Measurements from ENCODE around the gene RNF13.

The RNF13 gene

DNA sequence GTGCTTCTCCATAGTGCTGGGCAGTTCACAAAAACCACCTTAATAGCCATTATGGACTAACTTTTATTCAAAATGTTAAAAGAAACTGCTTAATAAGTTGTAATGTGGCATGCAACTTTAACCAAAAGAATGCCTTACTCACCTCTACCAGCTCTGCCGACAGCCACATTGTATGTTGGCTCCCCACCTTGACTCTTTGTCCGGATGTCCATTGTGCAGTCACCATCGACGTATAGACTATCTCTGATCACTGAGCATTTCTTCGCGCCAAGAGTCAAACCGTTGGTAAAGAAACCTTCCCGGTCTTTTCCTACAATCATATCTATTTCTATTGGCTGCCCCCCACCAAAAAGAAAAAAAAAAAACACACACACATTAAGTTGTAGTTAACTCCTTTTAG lies 155.2 kb downstream of the RNF13 start:
- DNase-seq (ENCODE audit: low spot score), result no peak

DNA sequence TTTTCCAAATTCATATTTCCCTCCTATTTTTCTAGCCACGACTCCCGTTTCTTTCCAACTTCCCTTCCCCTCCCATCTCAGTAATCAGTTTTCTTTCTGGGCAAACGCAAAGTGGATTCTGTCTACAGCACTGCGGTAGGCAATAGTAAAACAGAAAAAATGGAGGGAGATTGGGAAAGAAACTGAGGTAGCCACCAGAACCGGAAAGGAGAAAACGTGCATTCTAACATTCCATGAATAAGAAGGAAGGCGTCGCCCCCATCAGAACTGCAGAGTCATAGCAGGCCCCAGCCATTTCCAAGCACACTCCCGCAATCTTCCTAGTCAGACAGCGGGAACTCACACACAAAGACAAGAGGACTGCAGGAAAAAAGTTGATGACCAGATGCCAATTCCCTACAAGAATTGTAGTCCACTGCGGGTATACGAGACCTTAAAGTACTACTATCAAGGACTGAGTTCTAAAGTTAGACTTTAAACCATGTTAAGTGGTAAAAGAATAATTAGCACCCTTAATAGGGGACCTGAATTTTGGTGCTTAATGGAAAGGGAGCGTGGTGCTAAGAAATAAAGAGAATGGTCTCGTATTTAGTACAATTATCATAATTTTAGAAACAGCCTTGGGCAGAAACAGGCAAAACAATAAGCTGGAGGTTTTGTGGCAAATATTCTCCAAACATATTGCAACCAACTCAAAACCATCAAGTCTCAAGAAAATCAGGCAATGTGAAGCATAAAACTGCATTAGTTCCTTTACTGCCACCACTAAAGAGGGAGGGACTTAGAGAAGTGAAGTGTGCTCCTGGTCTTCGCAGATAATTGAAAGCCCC lies 156.3 kb downstream of the RNF13 start:
- DNase-seq (ENCODE audit: low spot score), result no peak
- TF ChIP-seq, protein P1, sequence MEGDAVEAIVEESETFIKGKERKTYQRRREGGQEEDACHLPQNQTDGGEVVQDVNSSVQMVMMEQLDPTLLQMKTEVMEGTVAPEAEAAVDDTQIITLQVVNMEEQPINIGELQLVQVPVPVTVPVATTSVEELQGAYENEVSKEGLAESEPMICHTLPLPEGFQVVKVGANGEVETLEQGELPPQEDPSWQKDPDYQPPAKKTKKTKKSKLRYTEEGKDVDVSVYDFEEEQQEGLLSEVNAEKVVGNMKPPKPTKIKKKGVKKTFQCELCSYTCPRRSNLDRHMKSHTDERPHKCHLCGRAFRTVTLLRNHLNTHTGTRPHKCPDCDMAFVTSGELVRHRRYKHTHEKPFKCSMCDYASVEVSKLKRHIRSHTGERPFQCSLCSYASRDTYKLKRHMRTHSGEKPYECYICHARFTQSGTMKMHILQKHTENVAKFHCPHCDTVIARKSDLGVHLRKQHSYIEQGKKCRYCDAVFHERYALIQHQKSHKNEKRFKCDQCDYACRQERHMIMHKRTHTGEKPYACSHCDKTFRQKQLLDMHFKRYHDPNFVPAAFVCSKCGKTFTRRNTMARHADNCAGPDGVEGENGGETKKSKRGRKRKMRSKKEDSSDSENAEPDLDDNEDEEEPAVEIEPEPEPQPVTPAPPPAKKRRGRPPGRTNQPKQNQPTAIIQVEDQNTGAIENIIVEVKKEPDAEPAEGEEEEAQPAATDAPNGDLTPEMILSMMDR (IDR thresholded peaks at IDR 0.05; ENCODE audit: extremely low read depth, missing control alignments), result no peak

More for the DNA sequence above, 155.2 kb downstream of the RNF13 start:
- TF ChIP-seq, protein P1 (IDR thresholded peaks at IDR 0.05; ENCODE audit: extremely low read depth, missing control alignments), result no peak

DNA sequence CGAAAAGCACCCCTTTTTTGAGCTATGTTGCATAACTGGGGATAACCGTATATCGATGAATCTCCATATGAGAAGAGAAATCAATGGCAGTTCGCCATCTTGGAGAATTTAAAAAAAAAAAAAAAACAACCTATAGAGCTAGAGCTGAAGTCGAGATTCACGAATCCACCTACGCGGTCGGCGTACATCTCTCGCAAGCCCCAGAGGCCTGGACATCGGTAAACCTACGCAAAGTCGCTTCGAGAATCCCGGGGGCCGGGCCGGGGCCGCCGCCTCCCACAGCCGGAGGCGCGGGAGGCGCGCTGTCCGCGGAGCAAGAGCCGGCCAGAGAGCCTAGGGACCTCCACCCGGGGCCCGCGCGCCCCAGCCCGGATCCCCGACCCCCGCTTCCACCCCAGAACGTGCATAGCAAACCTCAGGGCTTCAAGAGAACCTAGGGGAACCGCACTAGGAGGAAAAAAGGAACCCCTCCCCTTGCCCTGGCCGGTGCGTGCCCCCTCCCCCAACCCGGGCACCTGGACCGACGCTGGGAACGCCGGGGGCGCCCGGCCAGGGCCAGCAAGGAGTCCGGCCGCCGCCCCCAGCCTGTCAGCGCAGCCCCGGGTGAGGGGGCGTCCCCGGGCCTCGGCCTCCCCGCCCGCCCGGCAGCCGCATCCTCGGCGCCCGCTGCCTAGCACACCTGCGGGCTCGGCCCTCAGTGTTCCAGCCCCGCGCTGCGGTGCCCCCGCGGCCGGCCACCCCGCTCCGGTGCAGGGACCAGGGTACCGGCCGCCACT lies 157.1 kb downstream of the RNF13 start:
- peak; percentile 84 for DNase-seq (ENCODE audit: low spot score)
- TF ChIP-seq, protein P1 (IDR thresholded peaks at IDR 0.05; ENCODE audit: extremely low read depth, missing control alignments), result no peak

DNA sequence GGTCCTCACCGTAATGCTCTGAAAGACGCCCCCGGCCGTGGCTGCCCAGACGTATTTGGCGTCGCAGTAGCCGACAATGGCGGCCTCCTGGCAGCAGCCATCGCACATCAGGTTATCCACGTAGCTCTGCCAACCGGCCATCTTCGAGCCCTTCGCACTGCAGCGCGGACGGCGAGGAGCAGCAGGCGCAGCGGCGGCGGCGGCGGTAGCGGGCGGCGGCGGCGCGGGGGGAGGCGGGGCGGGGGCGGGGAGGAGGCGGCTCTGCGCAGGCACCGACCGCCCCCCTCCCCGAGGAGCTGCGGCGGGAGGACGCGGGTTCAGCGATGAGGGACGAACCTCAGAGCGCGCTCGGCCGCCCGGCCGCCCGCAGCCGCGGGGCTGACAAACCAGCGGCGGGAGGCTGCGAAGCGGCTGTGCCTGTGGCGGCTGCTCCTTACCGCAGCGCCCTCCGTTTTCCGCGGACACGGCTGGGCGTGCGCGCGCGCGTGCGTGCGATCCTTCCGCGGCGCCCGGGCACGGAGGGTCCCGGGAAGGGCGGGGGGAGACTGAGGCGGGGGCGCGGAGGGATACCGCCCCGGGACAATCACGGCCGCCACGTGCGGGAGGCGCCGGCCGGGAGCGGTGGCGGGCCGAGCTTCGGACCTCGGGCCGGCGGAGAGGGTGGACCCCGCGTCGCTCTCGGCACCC lies 157.8 kb downstream of the RNF13 start, which contains the start of gene PFN2:
PFN2 (minus strand) TSS at position 180 of the 687 bp plus-strand sequence; CDS start at position 141, 39 bp downstream.
- peak; percentile 78 for DNase-seq (ENCODE audit: low spot score)
- TF ChIP-seq, protein P1 (IDR thresholded peaks at IDR 0.05; ENCODE audit: extremely low read depth, missing control alignments), result no peak

DNA sequence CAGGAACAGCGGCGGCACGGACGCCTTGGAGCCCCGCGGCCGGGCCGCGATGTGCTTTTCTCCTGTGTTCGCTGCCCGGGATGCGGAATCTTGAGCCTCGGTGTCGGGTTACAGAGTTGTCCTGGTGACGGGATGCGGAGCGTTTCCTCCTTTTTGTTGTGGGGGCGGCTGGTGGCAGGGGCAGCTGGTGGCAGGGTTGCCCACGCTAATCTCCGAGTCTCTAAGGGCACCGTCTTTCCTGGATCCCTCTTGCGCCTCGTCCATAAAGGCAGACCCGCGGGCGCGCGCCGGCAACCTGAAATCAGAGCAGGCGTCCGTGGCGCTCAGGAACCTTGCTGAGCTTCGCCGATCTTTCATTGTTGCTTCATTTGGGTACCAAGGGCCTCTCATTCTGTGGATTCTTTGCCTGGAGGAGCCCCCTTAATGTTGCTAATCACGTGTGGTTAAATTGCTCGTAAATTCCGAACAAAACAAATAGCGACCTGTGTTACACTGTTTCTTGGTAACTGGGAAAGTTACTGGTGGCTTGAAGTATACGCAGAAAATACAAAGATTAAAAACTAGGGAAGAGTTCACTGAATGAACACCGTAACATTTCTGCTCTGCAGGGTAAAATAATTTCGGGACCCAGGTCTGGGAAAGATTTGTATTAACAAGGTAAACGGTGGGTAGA lies 158.5 kb downstream of the RNF13 start:
- TF ChIP-seq, protein P1 (IDR thresholded peaks at IDR 0.05; ENCODE audit: extremely low read depth, missing control alignments), result no peak
- peak; percentile 47 for DNase-seq (ENCODE audit: low spot score)

DNA sequence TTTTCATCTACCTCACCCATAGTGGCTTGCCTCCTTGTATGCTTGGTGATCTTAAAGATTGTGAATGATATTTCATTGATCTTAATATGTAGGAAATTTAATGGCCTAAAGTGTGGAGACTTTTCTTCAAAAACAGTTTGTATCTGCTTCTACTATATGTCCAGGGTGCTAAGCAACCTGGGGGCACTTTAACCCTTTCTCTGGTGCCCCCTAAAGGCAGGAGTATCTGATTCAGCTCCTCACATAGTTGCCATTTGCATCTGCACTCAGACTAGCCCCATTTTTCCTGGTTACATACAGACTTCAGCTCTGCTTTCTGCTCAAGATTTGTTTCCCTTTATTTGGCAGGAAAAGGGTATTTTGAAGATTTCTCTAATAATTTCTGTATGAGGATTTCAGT lies 162.9 kb downstream of the RNF13 start:
- DNase-seq (ENCODE audit: low spot score), result peak; percentile 43
- TF ChIP-seq, protein P1 (IDR thresholded peaks at IDR 0.05; ENCODE audit: extremely low read depth, missing control alignments), result peak; percentile 8
